Neural crest cell (in vitro differentiated cells): Measurements from ENCODE around the gene DIPK2B. TPM values are rescaled to one million over a fixed set of nuclear protein-coding genes. Genes with fewer than 3 reads are reported as not detected.

Source experiments
- DNase-seq: peaks from one replicate; pipeline ENCODE4 v3.0.0; 2021; ENCODE audit warnings: low read depth, mixed read lengths, low spot score
- H3K27ac Mint-ChIP-seq: one replicate; pipeline ENCODE4 v1.8.0; 2021; ENCODE audit warnings: mild to moderate bottlenecking, mixed read lengths; ENCODE audit not compliant: unreplicated experiment
- H3K27me3 Mint-ChIP-seq: 2 replicates; pipeline ENCODE4 v1.8.0; 2021; ENCODE audit warnings: low read depth, mild to moderate bottlenecking, mixed read lengths
- H3K36me3 Mint-ChIP-seq: 2 replicates; pipeline ENCODE4 v1.8.0; 2021; ENCODE audit warnings: low read depth, mild to moderate bottlenecking, mixed read lengths
- H3K4me1 Mint-ChIP-seq: 2 replicates; pipeline ENCODE4 v1.8.0; 2021; ENCODE audit warnings: mixed read lengths
- H3K4me3 Mint-ChIP-seq: one replicate; pipeline ENCODE4 v1.8.0; 2021; ENCODE audit warnings: mild to moderate bottlenecking, mixed read lengths
- H3K9me3 Mint-ChIP-seq: 2 replicates; pipeline ENCODE4 v1.8.0; 2021; ENCODE audit warnings: mixed read lengths
- CTCF ChIP-seq: fragments of 200-600 bp; sonication (generic); conservative IDR thresholded peaks from 2 replicates; pipeline ENCODE4 v1.5.0; 2021; ENCODE audit warnings: antibody characterized with exemption, mild to moderate bottlenecking
- total RNA-seq: library from RNA; stranded (reverse); gene quantifications from 2 replicates; pipeline ENCODE4 v1.2.1, GENCODE V29; 2021

The DIPK2B gene
- total RNA-seq, 1 donor from 2014 or later, result not detected

DNA sequence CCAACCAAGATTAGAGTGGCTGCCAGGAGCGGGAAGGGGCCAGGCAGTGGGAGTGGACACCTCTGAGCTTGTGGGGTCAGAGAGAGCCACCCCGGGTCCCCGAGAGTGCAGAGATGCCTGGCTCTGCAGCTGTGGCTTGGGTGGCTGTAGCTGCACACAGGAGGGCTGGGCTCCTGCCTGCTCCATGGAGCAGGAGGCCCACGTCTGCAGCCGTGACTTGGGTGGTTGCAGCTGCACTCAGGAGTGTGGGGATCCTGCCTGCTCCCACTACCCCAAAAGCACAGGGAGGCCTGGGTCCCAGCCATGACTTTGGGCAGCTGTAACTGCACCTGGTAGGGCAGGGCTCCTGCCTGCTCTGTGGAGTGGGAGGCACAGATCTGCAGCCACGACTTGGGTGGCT lies 28.7 kb upstream of the DIPK2B start:
- Mint-ChIP-seq H3K27ac (no peak overlapping the region), H3K36me3 (no peaks in the 10 kb centered on the region), H3K4me3 (no peak overlapping the region), H3K9me3 (peaks cover 16% of the 10 kb centered on the region), H3K27me3 (no peaks in the 10 kb centered on the region), H3K4me1 (no peaks in the 10 kb centered on the region)
- no peak for TF ChIP-seq CTCF
- no peak for DNase-seq

DNA sequence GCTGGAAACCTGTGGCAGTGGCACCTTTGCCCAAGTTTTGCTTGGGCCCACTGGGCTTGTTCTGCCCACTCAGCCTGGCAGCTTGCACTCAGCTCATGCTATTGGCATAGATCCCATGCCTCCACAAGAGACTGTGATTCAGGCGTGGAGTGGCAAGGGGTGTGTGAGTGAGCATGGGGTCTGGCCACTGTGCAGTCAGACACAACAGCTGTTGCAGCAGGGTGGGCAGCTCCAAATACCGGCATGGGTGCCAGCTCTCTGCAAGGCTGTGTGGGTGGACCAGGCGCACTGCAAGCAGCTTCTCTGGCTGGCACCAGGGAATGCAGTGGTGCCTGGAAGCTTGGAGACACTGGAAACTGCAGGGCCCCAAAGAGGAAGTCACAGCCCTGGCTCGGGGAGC lies 27.4 kb upstream of the DIPK2B start:
- no peaks in the 10 kb centered on the region for H3K27me3 Mint-ChIP-seq
- H3K27ac Mint-ChIP-seq, result no peak overlapping the region
- H3K9me3 Mint-ChIP-seq, result peaks cover 11% of the 10 kb centered on the region
- no peak overlapping the region for H3K4me3 Mint-ChIP-seq
- no peak for TF ChIP-seq CTCF
- DNase-seq, result no peak
- H3K4me1 Mint-ChIP-seq, result no peaks in the 10 kb centered on the region
- H3K36me3 Mint-ChIP-seq, result no peaks in the 10 kb centered on the region

DNA sequence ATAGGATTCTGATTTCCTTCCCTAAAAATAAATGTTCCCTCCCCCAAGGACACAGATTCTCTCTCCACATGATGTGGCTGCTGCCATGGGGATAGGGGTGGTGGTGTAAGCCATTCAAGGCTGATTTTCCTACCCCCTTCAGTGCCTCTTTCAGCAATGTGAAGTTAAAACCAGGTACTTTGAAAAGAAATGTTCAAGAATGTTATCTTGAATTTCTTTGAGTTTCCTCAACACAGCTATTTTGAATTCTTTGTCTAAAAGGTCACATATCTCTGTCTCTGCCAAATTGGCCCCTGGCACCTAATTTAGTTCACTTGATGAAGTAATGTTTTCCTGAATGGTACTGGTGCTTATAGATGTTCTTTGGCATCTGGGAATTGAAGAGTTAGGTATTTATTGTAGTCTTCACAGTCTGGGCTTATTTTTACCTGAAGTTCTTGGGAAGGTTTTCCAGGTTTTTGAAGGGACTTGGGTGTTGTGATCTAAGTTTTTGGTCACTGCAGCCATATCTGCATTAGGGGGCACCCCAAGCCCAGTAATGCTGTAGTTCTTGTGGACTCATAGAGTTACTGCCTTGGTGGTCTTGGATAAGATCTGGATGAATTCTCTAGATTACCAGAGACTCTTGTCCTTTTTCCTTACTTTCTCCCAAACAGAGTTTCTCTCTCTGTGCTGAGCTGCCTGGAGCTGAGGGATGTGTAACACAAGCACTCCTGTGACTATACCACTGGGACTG lies 7.6 kb upstream of the DIPK2B start:
- no peaks in the 10 kb centered on the region for H3K27me3 Mint-ChIP-seq
- TF ChIP-seq CTCF, result no peak
- H3K4me1 Mint-ChIP-seq, result no peaks in the 10 kb centered on the region
- H3K4me3 Mint-ChIP-seq, result no peak overlapping the region
- no peak overlapping the region for H3K27ac Mint-ChIP-seq
- no peak for DNase-seq
- H3K36me3 Mint-ChIP-seq, result peaks cover 5% of the 10 kb centered on the region
- H3K9me3 Mint-ChIP-seq, result peaks cover 23% of the 10 kb centered on the region

DNA sequence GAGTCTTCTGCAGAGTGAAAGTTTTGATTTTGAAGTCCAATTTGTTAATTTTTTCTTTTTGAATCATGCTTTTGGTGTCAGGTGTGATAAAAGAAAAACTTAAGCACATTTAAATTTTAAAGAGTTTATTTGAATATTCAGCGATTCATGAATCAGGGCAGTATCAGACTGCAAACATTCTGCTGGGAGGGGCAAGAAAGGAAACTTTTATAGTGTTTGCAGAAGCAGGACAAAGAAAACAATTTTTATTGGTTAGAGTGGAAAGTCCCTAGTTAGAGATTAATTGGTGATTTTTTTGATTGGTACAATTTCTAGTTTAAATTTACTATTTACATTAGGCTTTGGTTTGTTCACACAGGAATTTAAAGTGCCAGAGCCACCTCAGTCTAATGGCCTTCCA lies 1.5 kb upstream of the DIPK2B start:
- no peaks in the 10 kb centered on the region for H3K27me3 Mint-ChIP-seq
- H3K36me3 Mint-ChIP-seq, result peaks cover 5% of the 10 kb centered on the region
- H3K4me1 Mint-ChIP-seq, result no peaks in the 10 kb centered on the region
- H3K27ac Mint-ChIP-seq, result no peak overlapping the region
- no peak for TF ChIP-seq CTCF
- H3K4me3 Mint-ChIP-seq, result no peak overlapping the region
- peaks cover 14% of the 10 kb centered on the region for H3K9me3 Mint-ChIP-seq
- DNase-seq, result no peak

DNA sequence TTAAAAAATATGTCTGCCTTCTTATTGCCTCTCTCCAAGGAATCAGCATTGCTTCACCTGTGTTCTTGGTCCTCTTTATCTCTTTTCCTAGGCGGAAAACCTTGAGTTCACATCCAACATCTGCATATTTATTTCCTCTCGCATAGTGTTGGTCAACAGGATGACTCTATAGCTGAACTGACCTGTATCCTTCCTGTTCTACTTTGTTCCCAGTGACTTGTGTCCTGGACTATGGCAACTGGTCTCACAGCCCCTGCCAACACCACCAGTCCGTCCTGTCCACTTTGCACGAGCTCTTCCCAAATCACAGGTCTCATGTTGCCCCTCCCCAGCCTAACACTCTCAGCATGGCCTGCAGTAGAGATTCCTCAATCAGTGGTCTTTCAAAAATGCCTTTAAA lies 2.0 kb downstream of the DIPK2B start:
- H3K27me3 Mint-ChIP-seq, result no peaks in the 10 kb centered on the region
- H3K36me3 Mint-ChIP-seq, result no peaks in the 10 kb centered on the region
- no peak overlapping the region for H3K4me3 Mint-ChIP-seq
- DNase-seq, result no peak
- no peak for TF ChIP-seq CTCF
- H3K27ac Mint-ChIP-seq, result no peak overlapping the region
- H3K4me1 Mint-ChIP-seq, result no peaks in the 10 kb centered on the region
- H3K9me3 Mint-ChIP-seq, result no peaks in the 10 kb centered on the region
